GM23248 (cell line): ENCODE results near the gene C1orf174.

Experiments
- EZH2 ChIP-seq: fragments of 200-600 bp; sonication (generic); IDR thresholded peaks from 2 replicates; pipeline ENCODE4 v1.6.1; 2018; ENCODE audit warnings: antibody characterized with exemption, mild to moderate bottlenecking; ENCODE audit not compliant: insufficient read depth, poor library complexity, severe bottlenecking
- EZH2phosphoT487 ChIP-seq: fragments of 200-600 bp; sonication (generic); IDR thresholded peaks from 2 replicates; pipeline ENCODE4 v1.6.1; 2018; ENCODE audit warnings: antibody characterized with exemption, moderate library complexity, mild to moderate bottlenecking, low read depth; ENCODE audit not compliant: insufficient read depth

- no peak for TF ChIP-seq EZH2
- no peak for TF ChIP-seq EZH2phosphoT487
Observed at GRCh38 chr1:3909615-3910014, 9.5 kb upstream of the C1orf174 start.
